ENCODE measurements around the gene PCDH12.

The PCDH12 gene

GRCh38 chr5:141968914-141969608 is 11.1 kb upstream of the PCDH12 start, which contains the start of gene RNF14:
TSS of gene RNF14 (plus strand) at chr5:141969105. CDS start at chr5:141973589, 4,484 bp downstream.
- peak; percentile 74 to 96 (median 92) for DNase-seq
- intact Hi-C loops (cut with DNase I): loop anchor here (10.0 kb wide), 1 partner anchor 84 kb away; no protein-coding TSS in a partner anchor

DNA sequence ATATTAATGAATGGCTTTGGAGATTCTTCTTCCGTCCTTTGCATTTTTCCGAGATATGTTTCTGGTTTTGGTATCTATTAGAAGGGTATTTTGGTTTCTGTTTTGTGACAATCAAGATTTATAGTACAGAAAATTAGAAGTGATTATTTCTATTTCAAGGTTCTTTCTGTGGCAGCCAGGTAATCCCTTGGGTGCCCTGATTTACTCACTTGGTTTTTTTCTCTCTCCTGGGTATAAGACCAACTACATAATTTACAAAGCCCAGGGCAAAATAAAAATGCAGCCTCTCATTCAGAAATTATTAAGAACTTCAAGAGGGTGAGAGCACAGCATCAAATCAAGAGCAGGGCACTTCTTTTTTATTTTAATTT is 8.9 kb upstream of the PCDH12 start:
- peak in 1 of 42 donors; percentile 3 for DNase-seq
- intact Hi-C loops (cut with DNase I): loop anchor here (10.0 kb wide), 1 partner anchor 82 kb away; no protein-coding TSS in a partner anchor

DNA sequence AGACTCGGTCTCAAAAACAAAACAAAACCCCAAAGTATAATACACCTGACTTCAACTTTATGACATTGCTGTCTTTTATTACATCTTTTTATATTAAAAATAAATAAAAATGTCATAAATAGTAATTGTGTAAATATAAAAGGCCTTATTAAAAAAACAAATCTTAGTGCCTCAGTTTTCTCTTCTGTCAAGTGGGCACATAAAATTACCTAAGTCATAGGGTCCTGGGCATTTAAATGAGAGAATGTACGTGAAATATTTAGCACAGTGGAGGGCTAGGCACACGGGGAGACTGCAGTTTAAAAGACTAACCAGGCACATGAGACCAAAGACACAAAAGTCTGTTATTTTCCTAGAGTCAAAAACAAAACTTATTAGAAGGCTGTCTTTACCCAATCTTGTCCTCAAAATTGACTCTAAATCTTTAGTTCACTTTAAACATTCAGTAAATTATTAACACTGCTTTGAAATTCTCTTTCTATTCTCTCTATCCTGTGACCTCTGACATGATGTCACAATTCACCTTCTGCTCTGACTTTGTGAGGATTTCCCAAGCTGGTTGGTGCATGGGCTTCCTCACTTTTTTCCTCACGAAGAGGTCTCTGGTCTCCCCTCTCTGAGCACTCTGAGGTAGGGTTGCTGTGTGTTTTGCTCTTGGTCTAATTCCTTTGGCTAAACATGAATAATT is 8.4 kb upstream of the PCDH12 start:
- intact Hi-C loops (cut with DNase I): loop anchor here (10.0 kb wide), 1 partner anchor 82 kb away; no protein-coding TSS in a partner anchor

DNA sequence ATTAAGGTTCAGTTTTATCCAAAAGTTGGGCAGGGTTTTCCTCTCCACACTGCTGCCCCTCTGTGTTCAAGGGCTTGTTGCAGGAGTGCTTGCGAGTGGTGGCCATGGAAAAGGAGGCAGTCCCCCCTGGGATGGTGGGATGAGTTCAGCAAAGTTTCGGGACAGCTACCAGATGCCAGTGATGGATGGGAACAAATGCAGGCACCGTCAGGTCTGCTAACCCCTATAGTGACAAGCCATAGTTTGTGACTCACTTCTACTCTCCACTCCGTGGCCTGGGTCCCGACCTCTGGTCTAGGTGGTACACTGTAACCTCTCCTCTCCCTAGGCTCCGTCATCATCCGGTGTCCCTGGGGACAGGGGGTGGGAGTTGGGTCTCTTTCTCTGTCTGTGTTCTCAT is 7.1 kb upstream of the PCDH12 start:
- intact Hi-C loops (cut with DNase I): loop anchor here (10.0 kb wide), 1 partner anchor 80 kb away; no protein-coding TSS in a partner anchor
- peak in 1 of 42 donors; percentile 22 for DNase-seq

More for the DNA sequence above, 8.4 kb upstream of the PCDH12 start:
- peak in 1 of 42 donors; percentile 7 for DNase-seq

- intact Hi-C loops (cut with DNase I): loop anchor here (5.0 to 10.0 kb wide), 2 partner anchors 41 to 79 kb away; partner anchors contain the start of gene DELE1
- DNase-seq: peak in 1 of 42 donors; percentile 34
Observed at GRCh38 chr5:141963701-141964100, 5.7 kb upstream of the PCDH12 start.

DNA sequence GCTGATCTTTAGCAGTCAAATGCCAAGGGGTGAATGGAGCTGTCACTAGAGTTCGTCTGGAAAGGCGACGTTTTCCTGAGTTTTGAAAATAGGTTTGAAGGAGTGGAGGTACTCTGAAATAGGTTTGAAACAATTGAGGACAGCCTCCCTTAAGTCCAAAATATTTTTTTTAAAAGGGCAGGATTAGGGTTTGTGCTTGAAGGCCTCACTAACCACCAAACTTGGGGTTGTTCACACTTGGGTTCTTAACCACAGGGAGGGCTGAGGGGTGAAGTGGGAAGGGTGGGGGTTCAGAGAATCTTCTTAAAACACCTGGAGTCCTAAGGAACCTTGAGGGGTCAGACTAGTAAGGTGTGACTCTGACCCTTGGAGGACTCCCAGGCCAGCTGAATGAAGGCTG is 3.5 kb upstream of the PCDH12 start:
- intact Hi-C loops (cut with DNase I): loop anchor here (2.0 to 10.0 kb wide), 3 partner anchors 39 to 269 kb away; partner anchors contain the start of gene DELE1
- no peak for DNase-seq

DNA sequence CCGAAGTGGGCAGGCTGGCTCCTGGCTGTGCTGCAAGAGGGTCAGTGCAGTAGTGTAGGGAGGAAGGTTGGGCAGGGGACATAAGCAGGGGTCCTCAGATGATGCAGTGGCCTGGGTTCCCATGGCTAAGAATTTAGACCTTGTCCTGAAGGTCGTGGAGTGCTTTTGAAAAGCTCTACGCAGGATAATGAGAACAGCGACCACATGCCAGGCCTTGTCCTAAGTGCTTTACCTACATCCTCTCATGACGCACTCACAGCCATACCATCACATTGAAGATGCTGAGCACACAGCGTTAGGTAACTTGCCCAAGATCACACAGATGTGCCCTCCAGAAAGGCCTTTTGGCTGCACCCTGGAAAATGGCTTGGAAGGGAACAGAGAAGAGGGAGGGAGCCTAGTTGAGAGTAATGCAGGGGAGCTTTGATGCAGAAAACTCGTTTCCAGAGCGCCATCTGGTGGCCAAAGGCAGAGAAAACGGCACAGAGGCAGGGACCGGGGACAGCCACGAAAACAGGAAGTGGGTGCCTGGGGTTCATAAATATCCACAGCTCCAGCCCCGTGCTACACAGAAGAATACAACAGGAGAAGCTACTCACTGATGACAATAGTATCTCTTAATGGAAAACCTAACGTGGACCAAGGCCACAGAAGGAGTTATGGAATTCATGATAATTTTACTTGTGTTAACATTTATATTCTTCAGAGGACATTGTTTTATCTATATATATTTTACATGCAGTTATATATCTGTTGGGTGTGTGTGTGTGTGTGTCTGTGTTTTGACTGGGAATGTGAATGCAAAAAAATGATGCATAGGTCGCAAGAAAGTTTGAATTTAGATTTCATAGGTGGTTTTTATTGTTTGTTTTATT is 2.7 kb upstream of the PCDH12 start:
- intact Hi-C loops (cut with DNase I): loop anchor here (2.0 to 10.0 kb wide), 3 partner anchors 38 to 268 kb away; partner anchors contain the start of gene DELE1
- DNase-seq: peak; percentile 74 to 97 (median 91)

GRCh38 chr5:141960018-141960417 is 2.0 kb upstream of the PCDH12 start:
- intact Hi-C loops (cut with DNase I): loop anchor here (2.0 to 10.0 kb wide), 3 partner anchors 38 to 267 kb away; partner anchors contain the start of gene DELE1
- DNase-seq: peak in 2 of 42 donors; percentile 35 to 52

DNA sequence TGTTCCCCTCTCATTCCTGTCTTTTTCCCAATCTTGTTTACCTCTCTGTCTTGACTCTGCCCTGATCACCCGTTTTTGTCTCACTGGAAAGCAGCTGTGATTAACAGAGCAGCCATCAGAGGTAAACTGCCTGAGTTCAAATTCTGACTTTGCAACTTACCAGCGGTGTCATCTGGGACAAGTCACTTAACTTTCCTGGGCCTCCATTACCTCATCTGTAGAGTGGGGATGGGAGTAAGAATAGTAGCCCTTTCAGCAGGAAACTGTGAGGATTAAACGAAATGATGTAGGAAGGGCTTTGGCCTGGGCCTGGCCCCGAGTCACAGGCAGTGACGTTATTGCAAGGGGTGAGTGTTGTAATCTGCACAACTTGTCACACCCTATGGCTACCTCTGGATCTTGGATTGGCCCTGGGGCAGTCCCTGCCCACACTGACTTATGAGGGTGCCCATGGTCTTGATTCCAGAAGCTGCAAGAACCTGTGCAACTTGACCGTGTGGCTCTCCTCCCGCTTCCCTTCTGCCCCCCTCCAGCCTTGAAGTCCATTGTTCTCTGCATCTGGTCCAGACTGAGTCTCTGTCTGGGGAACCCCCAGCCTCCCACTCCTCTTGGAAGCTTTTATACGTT is 657 bp upstream of the PCDH12 start:
- intact Hi-C loops (cut with DNase I): no loop called here
- peak in 1 of 42 donors; percentile 3 for DNase-seq

- no peak for DNase-seq
- intact Hi-C loops (cut with DNase I): no loop called here
Observed at GRCh38 chr5:141957367-141957996, 520 bp downstream of the PCDH12 start.

- intact Hi-C loops (cut with DNase I): no loop called here
- DNase-seq: peak in 1 of 42 donors; percentile 14
Observed at GRCh38 chr5:141954194-141954593, 3.8 kb downstream of the PCDH12 start.

DNA sequence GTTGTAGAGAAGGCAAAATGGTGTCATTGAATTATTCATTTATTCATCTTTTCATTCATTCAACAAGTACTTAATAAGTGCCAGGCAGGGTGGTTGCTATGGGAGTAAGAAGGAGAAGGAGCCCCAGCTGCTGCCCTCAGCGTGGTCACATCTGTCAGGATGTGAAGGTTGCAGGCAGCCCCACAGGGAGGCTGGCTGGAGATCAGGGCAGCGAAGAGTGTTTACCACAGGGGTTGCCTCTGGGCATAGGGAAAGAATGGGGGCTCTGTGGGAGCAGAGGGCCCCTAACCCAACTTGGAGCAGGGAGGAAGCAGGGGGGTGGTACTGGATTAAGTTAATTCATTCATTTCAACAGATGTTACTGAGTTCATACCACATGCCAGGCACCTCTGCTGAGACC is 6.0 kb downstream of the PCDH12 start:
- intact Hi-C loops (cut with DNase I): no loop called here
- no peak for DNase-seq

GRCh38 chr5:141951332-141951781 is 6.6 kb downstream of the PCDH12 start:
- DNase-seq: no peak
- intact Hi-C loops (cut with DNase I): no loop called here

DNA sequence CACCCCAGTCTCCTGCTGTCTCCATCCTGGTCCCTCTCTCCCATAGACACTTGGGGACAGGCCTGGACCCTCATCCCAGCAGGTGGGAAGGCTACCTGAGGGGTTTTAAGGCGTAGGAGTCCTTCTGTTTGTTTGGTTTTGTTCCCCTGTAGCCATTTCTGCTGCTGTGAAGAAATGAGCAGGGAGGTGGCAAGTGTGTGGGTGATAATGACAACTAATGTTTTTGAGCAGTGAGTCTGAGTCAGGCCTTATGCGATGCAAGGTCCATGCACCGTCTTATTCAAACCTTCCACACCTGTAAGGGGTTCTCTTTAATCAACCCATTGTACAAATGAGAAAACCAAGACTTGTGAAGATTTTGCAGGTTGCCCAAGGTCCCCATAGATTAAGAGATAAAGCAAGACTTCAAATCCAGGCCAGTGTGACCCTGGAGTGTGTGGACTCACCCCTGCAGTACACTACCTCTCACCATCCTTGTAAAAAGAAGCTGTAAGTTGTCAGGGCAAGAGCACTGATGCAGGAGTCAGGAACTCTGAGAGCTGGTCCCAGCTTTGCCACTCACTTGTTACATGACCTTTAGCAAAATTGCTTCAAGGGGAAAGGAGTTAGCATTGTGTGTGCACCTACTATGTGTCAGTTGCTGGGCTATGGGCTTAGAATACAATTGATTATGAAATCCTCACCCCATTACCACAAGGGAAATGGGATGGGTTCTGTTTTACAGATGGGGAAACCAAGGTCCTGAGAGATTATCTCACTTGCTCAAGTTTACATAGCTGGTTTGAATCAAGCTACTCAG is 7.6 kb downstream of the PCDH12 start:
- DNase-seq: peak in 2 of 42 donors; percentile 33 to 53
- intact Hi-C loops (cut with DNase I): no loop called here

DNA sequence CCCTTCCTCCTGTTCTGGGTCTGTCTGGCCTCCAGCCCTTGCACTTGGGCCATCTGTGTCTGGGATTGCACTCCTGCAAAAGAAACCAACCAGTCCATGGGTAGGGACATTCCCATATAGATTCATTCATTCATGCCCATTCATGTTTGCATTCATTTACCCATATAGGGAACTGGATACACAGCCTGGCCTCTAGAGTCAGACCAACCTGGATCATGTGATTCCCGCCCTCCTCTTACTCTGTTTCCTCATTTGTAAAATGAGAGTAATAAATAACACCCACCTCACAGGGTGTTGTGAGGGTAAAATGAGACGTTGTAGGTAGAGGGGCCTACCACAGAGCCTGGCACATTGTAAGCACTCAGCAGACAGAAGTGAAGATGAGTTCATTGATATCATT is 8.5 kb downstream of the PCDH12 start:
- intact Hi-C loops (cut with DNase I): no loop called here
- no peak for DNase-seq

DNA sequence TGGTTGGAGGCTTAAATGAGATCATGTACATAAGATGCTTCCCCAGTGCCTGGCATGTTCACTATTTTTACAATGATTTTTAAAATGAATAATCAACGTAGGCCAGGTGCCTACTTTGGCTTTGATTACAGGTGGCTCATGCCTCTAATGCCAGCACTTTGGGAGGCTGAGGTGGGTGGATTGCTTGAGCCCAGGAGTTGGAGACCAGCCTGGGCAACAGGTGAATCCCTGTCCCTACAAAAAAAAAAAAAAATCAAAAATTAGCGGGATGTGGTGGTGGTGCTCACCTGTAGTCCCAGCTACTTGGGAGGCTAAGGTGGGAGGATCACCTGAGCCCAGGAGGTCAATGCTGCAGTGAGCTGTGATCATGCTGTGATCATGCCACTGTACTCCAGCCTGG is 9.2 kb downstream of the PCDH12 start:
- no peak for DNase-seq

GRCh38 chr5:141947316-141947715 is 10.7 kb downstream of the PCDH12 start:
- no peak for DNase-seq
- intact Hi-C loops (cut with DNase I): no loop called here

More for the DNA sequence above, 9.2 kb downstream of the PCDH12 start:
- intact Hi-C loops (cut with DNase I): no loop called here

Data from head of caudate nucleus (tissue), 42 donors.